SKM-1 treated with dmso at 0.1 percent for 144 hours (cell line): ENCODE measurements around the gene TPST2.
A peak's percentile ranks its signal among the peaks of the same experiment; 100 is the strongest.

Experiments used
- DNase-seq: peaks from one replicate; lab custom pipeline; 2025; ENCODE audit not compliant: unreplicated experiment; lab: John Stamatoyannopoulos, UW

Gene TPST2

GRCh38 chr22:26479043-26479791 lies 110.7 kb downstream of the TPST2 start:
- no peak for DNase-seq

- no peak for DNase-seq
Observed at GRCh38 chr22:26477341-26477731, 112.6 kb downstream of the TPST2 start.

GRCh38 chr22:26476705-26477340 lies 113.1 kb downstream of the TPST2 start:
- DNase-seq = peak; percentile 32

- no peak for DNase-seq
Observed at GRCh38 chr22:26474682-26475081, 115.2 kb downstream of the TPST2 start.
